Right atrium auricular region (tissue), 2 donors: ENCODE measurements around the gene LHX6. TPM values are rescaled to one million over a fixed set of nuclear protein-coding genes. Genes with fewer than 3 reads are reported as not detected.

Source experiments
- DNase-seq: peaks from one replicate; pipeline ENCODE4 v3.0.0-alpha.2; 2019; ENCODE audit warnings: low spot score
- H3K27ac ChIP-seq, 2 donors: fragments of 200-600 bp; sonication (generic); 1 replicate in 1 of 2; 2 replicates in 1 of 2; pipeline ENCODE4 v1.5.1; 2016 to 2019
- H3K27me3 ChIP-seq, 2 donors: fragments of 200-600 bp; sonication (generic); one replicate each; pipeline versions ENCODE4 v1.5.1 to v1.6.0; 2017 to 2019
- H3K36me3 ChIP-seq: fragments of 200-600 bp; sonication (generic); one replicate; pipeline ENCODE4 v1.5.1; 2016
- H3K4me1 ChIP-seq, 2 donors: fragments of 200-600 bp; sonication (generic); one replicate each; pipeline versions ENCODE4 v1.5.1 to v1.6.0; 2017 to 2019
- H3K4me3 ChIP-seq, 2 donors: fragments of 200-600 bp; sonication (generic); 1 replicate in 1 of 2; 2 replicates in 1 of 2; pipeline ENCODE4 v1.5.1; 2017 to 2019; ENCODE audit warnings: mild to moderate bottlenecking in 1 of 2, moderate library complexity in 1 of 2
- H3K9me3 ChIP-seq, 2 donors: fragments of 200-600 bp; sonication (generic); one replicate each; pipeline ENCODE4 v1.5.1; 2019
- total RNA-seq, 2 donors: library from RNA; depleted of rRNA; stranded (reverse); fragments of >200 nt; gene quantifications; one replicate each; pipeline ENCODE4 v1.1.0, GENCODE V29; 2016
- TF ChIP-seq, protein P1 (sequence below), 2 donors: fragments of 200-600 bp; sonication (generic); IDR thresholded peaks; one replicate each; pipeline ENCODE4 v1.5.1; 2019; ENCODE audit warnings: antibody characterized with exemption in 2 of 2

Gene LHX6
- total RNA-seq, 2 donors from 2014 or later: 2.8 to 3.2 TPM

DNA sequence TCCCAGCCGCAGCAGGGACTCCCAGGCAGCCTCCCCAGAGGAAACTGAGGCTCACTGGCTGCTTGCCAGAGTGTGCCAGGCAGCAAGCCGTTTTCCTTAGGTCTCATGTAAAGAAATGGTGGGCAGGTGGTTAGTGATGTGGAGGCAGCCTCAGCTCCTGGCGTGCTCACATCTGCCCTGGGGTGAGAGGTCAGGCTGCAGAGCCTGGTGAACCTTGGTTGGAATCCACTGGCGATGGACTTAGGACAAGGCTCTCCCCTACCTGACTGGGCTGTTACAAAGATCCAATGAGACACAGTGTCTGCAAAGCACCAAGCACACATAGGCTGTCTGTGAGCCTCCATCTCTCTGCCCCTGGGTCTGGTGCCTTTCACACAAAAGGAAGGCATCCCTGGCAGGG, 30.9 kb downstream of the LHX6 start:
- Histone ChIP-seq H3K27ac (no peak overlapping the region), H3K9me3 (no peaks in the 10 kb centered on the region), H3K4me1 (no peaks in the 10 kb centered on the region), H3K4me3 (no peak overlapping the region), H3K36me3 (no peaks in the 10 kb centered on the region), H3K27me3 (no peaks in the 10 kb centered on the region)
- TF ChIP-seq, protein P1, sequence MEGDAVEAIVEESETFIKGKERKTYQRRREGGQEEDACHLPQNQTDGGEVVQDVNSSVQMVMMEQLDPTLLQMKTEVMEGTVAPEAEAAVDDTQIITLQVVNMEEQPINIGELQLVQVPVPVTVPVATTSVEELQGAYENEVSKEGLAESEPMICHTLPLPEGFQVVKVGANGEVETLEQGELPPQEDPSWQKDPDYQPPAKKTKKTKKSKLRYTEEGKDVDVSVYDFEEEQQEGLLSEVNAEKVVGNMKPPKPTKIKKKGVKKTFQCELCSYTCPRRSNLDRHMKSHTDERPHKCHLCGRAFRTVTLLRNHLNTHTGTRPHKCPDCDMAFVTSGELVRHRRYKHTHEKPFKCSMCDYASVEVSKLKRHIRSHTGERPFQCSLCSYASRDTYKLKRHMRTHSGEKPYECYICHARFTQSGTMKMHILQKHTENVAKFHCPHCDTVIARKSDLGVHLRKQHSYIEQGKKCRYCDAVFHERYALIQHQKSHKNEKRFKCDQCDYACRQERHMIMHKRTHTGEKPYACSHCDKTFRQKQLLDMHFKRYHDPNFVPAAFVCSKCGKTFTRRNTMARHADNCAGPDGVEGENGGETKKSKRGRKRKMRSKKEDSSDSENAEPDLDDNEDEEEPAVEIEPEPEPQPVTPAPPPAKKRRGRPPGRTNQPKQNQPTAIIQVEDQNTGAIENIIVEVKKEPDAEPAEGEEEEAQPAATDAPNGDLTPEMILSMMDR (IDR thresholded peaks at IDR 0.05): no peak
- no peak for DNase-seq

- H3K27ac ChIP-seq: no peak overlapping the region
- no peaks in the 10 kb centered on the region for H3K4me1 ChIP-seq
- H3K27me3 ChIP-seq: no peaks in the 10 kb centered on the region
- H3K36me3 ChIP-seq: no peaks in the 10 kb centered on the region
- no peaks in the 10 kb centered on the region for H3K9me3 ChIP-seq
- no peak overlapping the region for H3K4me3 ChIP-seq
- DNase-seq: no peak
- TF ChIP-seq, protein P1 (IDR thresholded peaks at IDR 0.05): no peak
Measured at GRCh38 chr9:122197426-122197825, 31.3 kb downstream of the LHX6 start.

DNA sequence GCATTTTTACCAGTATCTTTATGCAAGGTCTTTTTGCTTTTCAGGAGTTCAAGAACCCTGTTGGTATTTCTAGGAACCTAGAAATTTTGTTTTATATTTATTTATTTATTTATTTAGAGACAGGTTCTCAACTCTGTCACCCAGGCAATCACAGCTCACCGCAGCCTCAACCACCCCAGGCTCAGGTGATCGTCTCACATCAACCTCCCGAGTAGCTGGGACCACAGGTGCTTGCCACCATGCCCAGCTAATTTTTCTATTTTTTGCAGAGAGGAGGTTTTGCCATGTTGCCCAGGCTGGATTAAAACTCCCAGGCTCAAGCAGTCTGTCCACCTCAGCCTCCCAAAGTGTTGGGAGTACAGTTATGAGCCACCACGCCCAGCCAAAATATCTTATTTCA, 32.9 kb downstream of the LHX6 start:
- Histone ChIP-seq H3K27ac (no peak overlapping the region), H3K27me3 (no peaks in the 10 kb centered on the region), H3K4me1 (no peaks in the 10 kb centered on the region), H3K9me3 (no peaks in the 10 kb centered on the region), H3K36me3 (no peaks in the 10 kb centered on the region), H3K4me3 (no peak overlapping the region)
- TF ChIP-seq, protein P1 (IDR thresholded peaks at IDR 0.05): no peak
- no peak for DNase-seq

DNA sequence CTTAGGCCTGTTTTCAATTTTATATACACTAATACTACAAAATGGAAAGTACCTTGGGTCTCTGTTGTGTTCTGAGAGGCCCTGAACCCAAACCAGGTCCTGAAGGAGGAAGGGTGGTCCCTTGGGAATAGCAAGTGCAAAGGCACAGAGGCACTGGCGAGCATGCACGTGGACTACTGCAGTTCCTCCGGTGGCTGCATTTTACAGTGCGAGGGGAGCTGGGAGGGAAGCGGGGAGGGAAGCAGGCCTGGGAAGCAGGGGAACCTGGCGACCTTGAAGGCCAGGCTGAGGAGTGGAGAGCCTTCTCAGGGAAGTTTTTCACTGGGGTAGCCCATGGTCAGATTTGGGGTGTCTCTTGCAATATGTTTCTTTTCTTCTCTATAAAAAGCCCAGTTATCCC, 35.1 kb downstream of the LHX6 start:
- no peaks in the 10 kb centered on the region for H3K36me3 ChIP-seq
- no peak overlapping the region for H3K4me3 ChIP-seq
- H3K9me3 ChIP-seq: no peaks in the 10 kb centered on the region
- no peaks in the 10 kb centered on the region for H3K4me1 ChIP-seq
- no peak for DNase-seq
- no peaks in the 10 kb centered on the region for H3K27me3 ChIP-seq
- TF ChIP-seq, protein P1 (IDR thresholded peaks at IDR 0.05): no peak
- no peak overlapping the region for H3K27ac ChIP-seq

- TF ChIP-seq, protein P1 (IDR thresholded peaks at IDR 0.05): no peak
- Histone ChIP-seq H3K36me3 (no peaks in the 10 kb centered on the region), H3K27me3 (no peaks in the 10 kb centered on the region), H3K9me3 (no peaks in the 10 kb centered on the region), H3K4me3 (no peak overlapping the region), H3K4me1 (no peaks in the 10 kb centered on the region), H3K27ac (no peak overlapping the region)
- DNase-seq: no peak
Measured at GRCh38 chr9:122192914-122193525, 35.7 kb downstream of the LHX6 start.

- no peaks in the 10 kb centered on the region for H3K4me1 ChIP-seq
- H3K27me3 ChIP-seq: no peaks in the 10 kb centered on the region
- H3K27ac ChIP-seq: no peak overlapping the region
- no peaks in the 10 kb centered on the region for H3K36me3 ChIP-seq
- TF ChIP-seq, protein P1 (IDR thresholded peaks at IDR 0.05): no peak
- DNase-seq: no peak
- no peak overlapping the region for H3K4me3 ChIP-seq
- no peaks in the 10 kb centered on the region for H3K9me3 ChIP-seq
Measured at GRCh38 chr9:122192261-122192875, 36.4 kb downstream of the LHX6 start.
